A549 (cell line): ENCODE data around the gene AJAP1. TPM values are rescaled to one million over a fixed set of nuclear protein-coding genes. Genes with fewer than 3 reads are reported as not detected.

Source experiments
- ATAC-seq, 2 experiments: fragments of 200-7000 bp in 1 of 2; fragments of >200 bp in 1 of 2; cut with Nextera tagmentation in 1 of 2; cut with Tn5 transposase in 1 of 2; 3 replicates each; pipeline versions ENCODE4 v1.8.0 to v1.9.1; 2018 to 2020; ENCODE audit warnings: mild to moderate bottlenecking in 1 of 2, moderate library complexity in 1 of 2
- CTCF ChIA-PET: fragments of 300-600 bp; sonication (Branson Sonifier 250); formaldehyde crosslinking; extraction: SDS; loops from one replicate; lab custom pipeline; 2021; ENCODE audit warnings: antibody characterized with exemption, inconsistent platforms; lab: Yijun Ruan, JAX
- POLR2A ChIA-PET: fragments of 350-600 bp; formaldehyde crosslinking; extraction: SDS; loops from one replicate; lab custom pipeline; 2021; ENCODE audit warnings: antibody characterized with exemption, inconsistent platforms; lab: Yijun Ruan, JAX
- DNase-seq, 2 experiments: peaks; one replicate each; pipeline versions ENCODE4 v3.0.0 to v3.0.0-alpha.2; 2011 to 2016; ENCODE audit warnings: low read depth in 1 of 2, low spot score in 1 of 2
- FAIRE-seq: peaks from 2 replicates; lab custom pipeline; 2011; peaks lifted over from hg19 to GRCh38; lab: Jason Lieb, UNC
- H3K27ac ChIP-seq, 2 experiments: fragments of >200 bp; sonication (Bioruptor Twin); formaldehyde crosslinking; 3 replicates each; pipeline ENCODE4 v1.5.1; 2016 to 2017
- H3K4me1 ChIP-seq: fragments of >200 bp; sonication (Bioruptor Twin); formaldehyde crosslinking; 3 replicates; pipeline ENCODE4 v1.6.1; 2016
- H3K4me2 ChIP-seq: fragments of >200 bp; sonication (Bioruptor Twin); formaldehyde crosslinking; 3 replicates; pipeline ENCODE4 v1.6.1; 2016
- H3K4me3 ChIP-seq: fragments of >200 bp; sonication (Bioruptor Twin); formaldehyde crosslinking; 3 replicates; pipeline ENCODE4 v1.5.1; 2016
- H3K9me3 ChIP-seq: fragments of >200 bp; sonication (Bioruptor Twin); formaldehyde crosslinking; 3 replicates; pipeline ENCODE4 v1.6.1; 2016
- CHD2 ChIP-seq: fragments of 150-350 bp; IDR thresholded peaks from 2 replicates; pipeline ENCODE4 v1.6.1; 2014; ENCODE audit warnings: low read length; ENCODE audit not compliant: partially characterized antibody
- EHF ChIP-seq: fragments of 250-450 bp; sonication (Bioruptor Pico); IDR thresholded peaks from 2 replicates; pipeline ENCODE4 v1.5.0; 2020; ENCODE audit warnings: mild to moderate bottlenecking
- EHMT2 ChIP-seq: fragments of 200-600 bp; sonication (generic); IDR thresholded peaks from 2 replicates; pipeline ENCODE4 v1.6.1; 2016; ENCODE audit warnings: antibody characterized with exemption, low read depth, mild to moderate bottlenecking, moderate library complexity
- EP300 ChIP-seq, 2 experiments: fragments of >200 bp; sonication (Bioruptor Twin); formaldehyde crosslinking; IDR thresholded peaks; 2 replicates in 1 of 2; 3 replicates in 1 of 2; pipeline ENCODE4 v1.6.1; 2016 to 2017
- FOSL2 ChIP-seq, 2 experiments: fragments of 450-650 bp in 1 of 2; fragments of >200 bp in 1 of 2; sonication (Bioruptor Twin) in 1 of 2; formaldehyde crosslinking; IDR thresholded peaks; 2 replicates each; pipeline versions ENCODE4 v1.5.0 to v1.6.1; 2016 to 2020; ENCODE audit warnings: mild to moderate bottlenecking in 1 of 2, moderate library complexity in 1 of 2
- HDAC2 ChIP-seq: fragments of 200-600 bp; sonication (generic); IDR thresholded peaks from 2 replicates; pipeline ENCODE4 v1.6.1; 2016
- HEYL ChIP-seq: fragments of 250-450 bp; sonication (Bioruptor Pico); IDR thresholded peaks from 2 replicates; pipeline ENCODE4 v1.8.0; 2021; ENCODE audit warnings: mild to moderate bottlenecking, moderate library complexity
- HOXB13 ChIP-seq: fragments of 250-450 bp; sonication (Bioruptor Pico); IDR thresholded peaks from 2 replicates; pipeline ENCODE4 v1.5.0; 2020; ENCODE audit warnings: low read depth, mild to moderate bottlenecking, moderate library complexity
- HOXB5 ChIP-seq: fragments of 250-450 bp; sonication (Bioruptor Pico); IDR thresholded peaks from 2 replicates; pipeline ENCODE4 v1.5.0; 2020; ENCODE audit warnings: mild to moderate bottlenecking, moderate library complexity
- JUN ChIP-seq, 2 experiments: fragments of >200 bp; sonication (Bioruptor Twin); formaldehyde crosslinking; IDR thresholded peaks; 2 replicates in 1 of 2; 3 replicates in 1 of 2; pipeline ENCODE4 v1.6.1; 2016 to 2017
- KDM1A ChIP-seq: fragments of 200-600 bp; sonication (generic); IDR thresholded peaks from 2 replicates; pipeline ENCODE4 v1.6.1; 2016; ENCODE audit warnings: low read depth, mild to moderate bottlenecking
- KDM5A ChIP-seq: fragments of 200-600 bp; sonication (generic); IDR thresholded peaks from 2 replicates; pipeline ENCODE4 v1.6.1; 2016; ENCODE audit warnings: antibody characterized with exemption, mild to moderate bottlenecking
- MAFK ChIP-seq: fragments of 450-650 bp; IDR thresholded peaks from 2 replicates; pipeline ENCODE4 v1.6.1; 2014; ENCODE audit not compliant: partially characterized antibody
- MAZ ChIP-seq: fragments of 150-350 bp; IDR thresholded peaks from 2 replicates; pipeline ENCODE4 v1.6.1; 2014; ENCODE audit warnings: antibody characterized with exemption, low read depth, low read length, borderline replicate concordance
- NPAS2 ChIP-seq: fragments of 250-450 bp; sonication (Bioruptor Pico); IDR thresholded peaks from 2 replicates; pipeline ENCODE4 v1.8.0; 2022; ENCODE audit warnings: mild to moderate bottlenecking, moderate library complexity, borderline replicate concordance
- PHF8 ChIP-seq: fragments of 200-600 bp; sonication (generic); IDR thresholded peaks from 2 replicates; pipeline ENCODE4 v1.6.1; 2016; ENCODE audit warnings: low read depth, mild to moderate bottlenecking, antibody characterized with exemption, moderate library complexity, borderline replicate concordance
- POLR2A ChIP-seq: IDR thresholded peaks from 2 replicates; pipeline ENCODE4 v1.6.1; 2012; ENCODE audit warnings: mild to moderate bottlenecking, low read length
- REST ChIP-seq: fragments of 200-600 bp; sonication (generic); IDR thresholded peaks from 2 replicates; pipeline ENCODE4 v1.6.1; 2016; ENCODE audit warnings: antibody characterized with exemption, mild to moderate bottlenecking, moderate library complexity
- RFX5 ChIP-seq: fragments of 450-650 bp; IDR thresholded peaks from 2 replicates; pipeline ENCODE4 v1.7.1; 2014; ENCODE audit warnings: antibody characterized with exemption, mild to moderate bottlenecking, moderate library complexity
- ZNF302 ChIP-seq: fragments of 250-450 bp; sonication (Bioruptor Pico); IDR thresholded peaks from 2 replicates; pipeline ENCODE4 v1.9.0; 2021; ENCODE audit warnings: inconsistent platforms, mild to moderate bottlenecking, moderate library complexity
- ZSCAN20 ChIP-seq: fragments of 250-450 bp; sonication (Bioruptor Pico); IDR thresholded peaks from 2 replicates; pipeline ENCODE4 v1.8.0; 2022; ENCODE audit warnings: mild to moderate bottlenecking, moderate library complexity
- WGBS: methylation state at CpG from one replicate; pipeline ENCODE4 v1.1.6; 2017; ENCODE audit errors: missing lambda C conversion rate; 5-methylcytosine and 5-hydroxymethylcytosine counted together
- polyA minus RNA-seq: library from RNA; depleted of rRNA, polyadenylated mRNA; stranded (reverse); fragments of >200 nt; gene quantifications from 2 replicates; pipeline ENCODE4 v1.2.3, GENCODE V29; 2011; rRNA and poly(A)+ RNA removed
- polyA plus RNA-seq, 4 experiments: library from polyadenylated mRNA; depleted of rRNA in 3 of 4; stranded (reverse); fragments of >200 nt; fragmentation: RNase III in 1 of 4; extraction: RNeasy Plus Mini Kit Qiagen cat#74134 plus additional on column Dnase treatment in 1 of 4; gene quantifications; 2 replicates in 3 of 4; 3 replicates in 1 of 4; pipeline ENCODE4 v1.2.3, GENCODE V29; 2011 to 2017
- TF ChIP-seq, protein P1 (sequence below): fragments of >200 bp; sonication (Bioruptor Twin); formaldehyde crosslinking; IDR thresholded peaks from 3 replicates; pipeline ENCODE4 v1.6.1; 2016

The AJAP1 gene, protein sequence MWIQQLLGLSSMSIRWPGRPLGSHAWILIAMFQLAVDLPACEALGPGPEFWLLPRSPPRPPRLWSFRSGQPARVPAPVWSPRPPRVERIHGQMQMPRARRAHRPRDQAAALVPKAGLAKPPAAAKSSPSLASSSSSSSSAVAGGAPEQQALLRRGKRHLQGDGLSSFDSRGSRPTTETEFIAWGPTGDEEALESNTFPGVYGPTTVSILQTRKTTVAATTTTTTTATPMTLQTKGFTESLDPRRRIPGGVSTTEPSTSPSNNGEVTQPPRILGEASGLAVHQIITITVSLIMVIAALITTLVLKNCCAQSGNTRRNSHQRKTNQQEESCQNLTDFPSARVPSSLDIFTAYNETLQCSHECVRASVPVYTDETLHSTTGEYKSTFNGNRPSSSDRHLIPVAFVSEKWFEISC
- polyA plus RNA-seq (2011; rRNA removed): not detected in 2 replicates
- polyA plus RNA-seq (2012; cell fraction: cytosol; rRNA removed): not detected in 2 replicates
- not detected in 2 replicates for polyA plus RNA-seq (2012; cell fraction: nucleus; rRNA removed)
- polyA plus RNA-seq (2017; fragmentation: RNase III; extraction: RNeasy Plus Mini Kit Qiagen cat#74134 plus additional on column Dnase treatment): not detected in 3 replicates
- not detected in 2 replicates for polyA minus RNA-seq

DNA sequence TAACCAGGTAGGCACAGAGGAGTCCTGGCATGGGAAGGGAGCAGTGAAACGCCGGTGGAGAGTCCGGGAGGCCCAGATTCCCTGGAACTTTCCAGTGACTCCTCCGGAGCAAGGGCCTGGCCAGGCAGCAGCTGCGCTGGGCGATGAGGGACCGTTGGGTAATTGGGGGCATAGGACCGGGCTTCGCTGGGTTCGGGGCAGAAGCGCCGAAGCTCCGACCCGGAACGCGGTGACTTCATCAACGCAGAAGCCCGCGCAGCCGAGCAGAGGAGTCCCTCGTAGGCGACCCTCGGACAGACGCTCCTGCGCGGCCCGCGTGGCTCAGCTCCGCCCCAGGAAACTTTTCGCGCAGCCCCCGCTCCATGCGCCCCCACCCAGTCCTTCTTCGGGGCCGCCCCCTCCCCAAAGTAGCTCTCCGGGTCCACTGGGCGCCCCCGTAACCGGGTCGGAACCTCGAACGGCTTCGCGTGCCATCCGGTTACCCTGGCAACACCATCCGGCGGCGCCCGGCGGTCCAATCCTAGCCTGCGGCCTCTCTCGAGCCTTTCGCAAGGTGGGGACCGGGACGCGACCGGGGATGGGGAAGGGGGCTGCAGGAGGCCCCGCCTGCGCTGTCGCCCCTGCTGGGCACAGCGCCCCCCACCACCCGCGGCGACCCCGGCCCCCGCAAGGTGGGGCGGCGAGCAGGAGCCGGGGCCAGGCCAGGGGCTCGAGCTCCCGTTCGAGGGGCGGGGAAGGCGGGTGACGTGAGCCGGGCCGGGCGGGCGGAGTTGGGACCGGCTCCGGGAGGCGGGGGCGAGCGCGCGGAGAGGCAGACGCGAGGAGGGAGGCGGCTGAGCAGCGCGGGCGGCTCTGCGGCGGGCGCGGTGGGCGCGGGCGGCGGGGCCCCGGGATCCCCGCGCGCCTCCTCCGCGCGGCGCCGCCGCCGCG, at the start of gene AJAP1:
TSS of gene AJAP1 (plus strand) at position 814 of the 930 bp plus-strand sequence. CDS start 817 bp downstream, outside the sequence.
- H3K27ac ChIP-seq: peak within 1 kb of the TSS; percentile 66 to 89; a peak in 5 of 6 replicates
- DNase-seq (no peak), ATAC-seq (no peak), FAIRE-seq (no peak)
- peaks cover 24% of the 10 kb centered on the region for H3K4me1 ChIP-seq
- H3K4me3 ChIP-seq: peak within 1 kb of the TSS; percentile 45; the same call in 2 of the 3 replicates
- no peaks in the 10 kb centered on the region for H3K9me3 ChIP-seq
- 94% methylated on average over 45 of the region's 112 CpGs for WGBS
- no peak for TF ChIP-seq NPAS2 (CRISPR knock-in tag)
- TF ChIP-seq RFX5: no peak
- no peak for TF ChIP-seq KDM5A
- TF ChIP-seq, protein P1, sequence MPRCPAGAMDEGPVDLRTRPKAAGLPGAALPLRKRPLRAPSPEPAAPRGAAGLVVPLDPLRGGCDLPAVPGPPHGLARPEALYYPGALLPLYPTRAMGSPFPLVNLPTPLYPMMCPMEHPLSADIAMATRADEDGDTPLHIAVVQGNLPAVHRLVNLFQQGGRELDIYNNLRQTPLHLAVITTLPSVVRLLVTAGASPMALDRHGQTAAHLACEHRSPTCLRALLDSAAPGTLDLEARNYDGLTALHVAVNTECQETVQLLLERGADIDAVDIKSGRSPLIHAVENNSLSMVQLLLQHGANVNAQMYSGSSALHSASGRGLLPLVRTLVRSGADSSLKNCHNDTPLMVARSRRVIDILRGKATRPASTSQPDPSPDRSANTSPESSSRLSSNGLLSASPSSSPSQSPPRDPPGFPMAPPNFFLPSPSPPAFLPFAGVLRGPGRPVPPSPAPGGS: no peak
- TF ChIP-seq MAZ: no peak
- no peak for TF ChIP-seq PHF8
- no peak for TF ChIP-seq POLR2A
- no peak for TF ChIP-seq MAFK
- TF ChIP-seq JUN (IDR thresholded peaks at IDR 0.05): no peak
- no peak for TF ChIP-seq KDM1A
- no peak for TF ChIP-seq EHF (CRISPR knock-in tag)
- TF ChIP-seq FOSL2 (IDR thresholded peaks at IDR 0.05): no peak
- TF ChIP-seq FOSL2 (CRISPR knock-in tag; IDR thresholded peaks at IDR 0.05): no peak
- no peak for TF ChIP-seq HOXB5 (CRISPR knock-in tag)
- TF ChIP-seq ZSCAN20 (CRISPR knock-in tag): no peak
- TF ChIP-seq HDAC2: no peak
- TF ChIP-seq HEYL (CRISPR knock-in tag): no peak
- no peak for TF ChIP-seq EP300 (IDR thresholded peaks at IDR 0.05)
- no peak for TF ChIP-seq CHD2
- TF ChIP-seq HOXB13 (CRISPR knock-in tag): no peak
- no peak for TF ChIP-seq ZNF302 (CRISPR knock-in tag)
- peak within 1 kb of the TSS; percentile 98 for H3K4me2 ChIP-seq
- CTCF ChIA-PET: interaction anchor here (0.8 kb wide), 1 partner anchor 1239 kb away, joined by 3 read pairs; no protein-coding TSS in a partner anchor
- POLR2A ChIA-PET: no interaction called here

- 8% methylated on average over 6 of the region's 6 CpGs for WGBS
These were observed 49.3 kb upstream of the AJAP1 start for GRCh38 chr1:4605158-4605557.

More at GRCh38 chr1:4605158-4605557, 49.3 kb upstream of the AJAP1 start:
- FAIRE-seq (no peak), DNase-seq (no peak), ATAC-seq (no peak)
- ChIA-PET CTCF (no interaction called here), POLR2A (no interaction called here)
- H3K4me2 ChIP-seq: no peak overlapping the region
- no peak overlapping the region for H3K4me3 ChIP-seq
- no peak overlapping the region for H3K27ac ChIP-seq
- peaks cover 5% of the 10 kb centered on the region; the same call in 1 of the 3 replicates for H3K4me1 ChIP-seq
- peaks cover 3% of the 10 kb centered on the region; the same call in 1 of the 3 replicates for H3K9me3 ChIP-seq
- TF ChIP-seq JUN (IDR thresholded peaks at IDR 0.05): no peak
- TF ChIP-seq EHMT2: no peak
- TF ChIP-seq REST: no peak
- no peak for TF ChIP-seq FOSL2 (IDR thresholded peaks at IDR 0.05)
- TF ChIP-seq FOSL2 (CRISPR knock-in tag; IDR thresholded peaks at IDR 0.05): no peak
